HG03060 (cell line): ENCODE measurements around the gene ALKAL2.
A peak's percentile ranks its signal among the peaks of the same experiment; 100 is the strongest.

Experiments used
- ATAC-seq: cut with Tn5 transposase; IDR thresholded peaks from one replicate; pipeline ENCODE4 v1.9.1; 2021; ENCODE audit warnings: low read depth, moderate number of reproducible peaks; ENCODE audit not compliant: unreplicated experiment

ALKAL2 gene

GRCh38 chr2:295090-295489 lies 7.2 kb upstream of the ALKAL2 start:
- ATAC-seq, result no peak

GRCh38 chr2:290090-290722 lies 2.3 kb upstream of the ALKAL2 start:
- ATAC-seq, result no peak

GRCh38 chr2:289362-290089 lies 1.6 kb upstream of the ALKAL2 start:
- ATAC-seq, result no peak

GRCh38 chr2:288758-289361 lies 969 bp upstream of the ALKAL2 start:
- no peak for ATAC-seq

- no peak for ATAC-seq
Measured at GRCh38 chr2:287471-287885, 413 bp downstream of the ALKAL2 start.

- ATAC-seq, result no peak
Measured at GRCh38 chr2:286774-287392, 1.0 kb downstream of the ALKAL2 start.

- ATAC-seq, result no peak
Measured at GRCh38 chr2:286035-286434, 1.9 kb downstream of the ALKAL2 start.

GRCh38 chr2:285531-285930 lies 2.4 kb downstream of the ALKAL2 start:
- ATAC-seq, result no peak

- no peak for ATAC-seq
Measured at GRCh38 chr2:284896-285492, 2.9 kb downstream of the ALKAL2 start.

- ATAC-seq, result no peak
Measured at GRCh38 chr2:283996-284794, 3.7 kb downstream of the ALKAL2 start.

- ATAC-seq, result no peak
Measured at GRCh38 chr2:282371-283263, 5.3 kb downstream of the ALKAL2 start.

- no peak for ATAC-seq
Measured at GRCh38 chr2:281381-281780, 6.5 kb downstream of the ALKAL2 start.

- no peak for ATAC-seq
Measured at GRCh38 chr2:280650-281110, 7.2 kb downstream of the ALKAL2 start.

GRCh38 chr2:279956-280649 lies 7.8 kb downstream of the ALKAL2 start:
- ATAC-seq, result no peak

GRCh38 chr2:279366-279765 lies 8.5 kb downstream of the ALKAL2 start:
- ATAC-seq, result no peak

GRCh38 chr2:278927-279320 lies 9.0 kb downstream of the ALKAL2 start:
- ATAC-seq, result no peak

GRCh38 chr2:278312-278926 lies 9.5 kb downstream of the ALKAL2 start:
- ATAC-seq, result no peak

- ATAC-seq, result peak; percentile 98
Measured at GRCh38 chr2:275466-275865, 12.4 kb downstream of the ALKAL2 start.
